CD4-positive, alpha-beta T cell treated with Interleukin-21 for 1 hour (primary cell): ENCODE data around the gene UBE2E2.
"Not testable (repeated sequence)": the region's sequence is repeated elsewhere in the genome, so short reads cannot be mapped to it uniquely, and the experiment has no call there.

Experiments used
- DNase-seq: peaks from one replicate; pipeline ENCODE4 v3.0.0-alpha.2; 2020

UBE2E2 gene

GRCh38 chr3:23336853-23337252 is 133.7 kb downstream of the UBE2E2 start:
- not testable (repeated sequence) for DNase-seq

- no peak for DNase-seq
Measured at GRCh38 chr3:23341147-23341838, 138.2 kb downstream of the UBE2E2 start.

- DNase-seq = no peak
Measured at GRCh38 chr3:23342343-23342742, 139.2 kb downstream of the UBE2E2 start.

- no peak for DNase-seq
Measured at GRCh38 chr3:23343509-23343908, 140.4 kb downstream of the UBE2E2 start.

- DNase-seq = no peak
Measured at GRCh38 chr3:23344886-23345285, 141.8 kb downstream of the UBE2E2 start.

- DNase-seq = not testable (repeated sequence)
Measured at GRCh38 chr3:23349444-23349843, 146.3 kb downstream of the UBE2E2 start.

- no peak for DNase-seq
Measured at GRCh38 chr3:23356169-23356568, 153.0 kb downstream of the UBE2E2 start.

- no peak for DNase-seq
Measured at GRCh38 chr3:23356923-23357322, 153.8 kb downstream of the UBE2E2 start.

- DNase-seq = no peak
Measured at GRCh38 chr3:23359116-23359515, 156.0 kb downstream of the UBE2E2 start.

GRCh38 chr3:23365066-23365465 is 161.9 kb downstream of the UBE2E2 start:
- DNase-seq = no peak

- no peak for DNase-seq
Measured at GRCh38 chr3:23368731-23369130, 165.6 kb downstream of the UBE2E2 start.

GRCh38 chr3:23372285-23372684 is 169.2 kb downstream of the UBE2E2 start:
- DNase-seq = no peak

- no peak for DNase-seq
Measured at GRCh38 chr3:23376516-23377248, 173.6 kb downstream of the UBE2E2 start.

- no peak for DNase-seq
Measured at GRCh38 chr3:23377928-23378672, 175.0 kb downstream of the UBE2E2 start.

- no peak for DNase-seq
Measured at GRCh38 chr3:23383875-23384274, 180.7 kb downstream of the UBE2E2 start.

- no peak for DNase-seq
Measured at GRCh38 chr3:23385327-23385726, 182.2 kb downstream of the UBE2E2 start.

GRCh38 chr3:23387286-23387918 is 184.3 kb downstream of the UBE2E2 start:
- no peak for DNase-seq

- DNase-seq = no peak
Measured at GRCh38 chr3:23389089-23389488, 186.0 kb downstream of the UBE2E2 start.

- no peak for DNase-seq
Measured at GRCh38 chr3:23389686-23390085, 186.6 kb downstream of the UBE2E2 start.

GRCh38 chr3:23390446-23390845 is 187.3 kb downstream of the UBE2E2 start:
- no peak for DNase-seq

- DNase-seq = no peak
Measured at GRCh38 chr3:23390989-23391553, 187.9 kb downstream of the UBE2E2 start.

GRCh38 chr3:23395115-23395514 is 192.0 kb downstream of the UBE2E2 start:
- no peak for DNase-seq

GRCh38 chr3:23396746-23397145 is 193.6 kb downstream of the UBE2E2 start:
- DNase-seq = no peak
